Lower leg skin (tissue), 4 donors: ENCODE results near the gene NDST4. TPM values are rescaled to one million over a fixed set of nuclear protein-coding genes. Genes with fewer than 3 reads are reported as not detected.

Experiments used
- DNase-seq, 2 donors: peaks; one replicate each; pipeline ENCODE4 v3.0.0-alpha.2; 2019; ENCODE audit warnings: low spot score in 2 of 2
- H3K4me3 ChIP-seq: fragments of 200-600 bp; sonication (generic); 2 replicates; pipeline ENCODE4 v1.5.1; 2017; ENCODE audit warnings: mild to moderate bottlenecking, low read depth; ENCODE audit not compliant: poor library complexity, severe bottlenecking
- POLR2A ChIP-seq, 2 donors: fragments of 450-650 bp; IDR thresholded peaks; one replicate each; pipeline ENCODE4 v1.6.1; 2016 to 2017; ENCODE audit warnings: antibody characterized with exemption in 2 of 2, mild to moderate bottlenecking in 1 of 2, moderate library complexity in 1 of 2
- WGBS, 2 donors: methylation state at CpG; one replicate each; pipeline ENCODE4 v1.1.5; 2018; 5-methylcytosine and 5-hydroxymethylcytosine counted together
- intact Hi-C: fragments of 100-400 bp; cut with DNase I; formaldehyde crosslinking; loops from one replicate; pipeline ENCODE4 v1.15.0; 2023; ENCODE audit warnings: low total_unique reads
- total RNA-seq, 4 donors: library from RNA; depleted of rRNA; stranded (reverse); fragments of >200 nt; gene quantifications; one replicate each; pipeline ENCODE4 v1.1.0, GENCODE V29; 2016
- TF ChIP-seq, protein P1 (sequence below), 3 donors: fragments of 450-650 bp; IDR thresholded peaks; one replicate each; pipeline ENCODE4 v1.5.1; 2016; ENCODE audit warnings: antibody characterized with exemption in 3 of 3, mild to moderate bottlenecking in 3 of 3, moderate library complexity in 2 of 3

The NDST4 gene
- total RNA-seq, 4 donors from 2014 or later: not detected

DNA sequence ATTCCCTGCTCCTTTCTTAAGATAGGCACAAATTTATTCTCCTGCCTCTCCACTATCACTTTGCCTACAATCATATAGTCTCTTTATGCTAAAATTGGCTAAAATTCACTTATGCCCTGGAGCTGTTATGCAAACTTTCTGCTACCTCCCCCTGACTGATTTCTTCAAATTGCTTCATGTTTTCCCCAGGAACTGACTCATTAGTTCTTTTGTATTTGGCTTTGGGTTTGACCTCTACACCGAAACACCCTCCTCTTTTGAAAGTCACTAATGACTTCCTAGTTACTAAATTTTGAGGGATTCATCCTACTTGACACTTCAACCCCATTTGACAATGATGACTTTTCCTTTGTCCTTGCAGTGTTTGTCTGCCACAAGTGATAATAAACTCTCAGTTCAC lies 222.6 kb downstream of the NDST4 start:
- WGBS, 2 donors: 31 to 47% methylated on average over 1 of the region's 1 CpG
- intact Hi-C loops: no loop called here
- no peak overlapping the region for H3K4me3 ChIP-seq
- DNase-seq: no peak
- TF ChIP-seq, protein P1, sequence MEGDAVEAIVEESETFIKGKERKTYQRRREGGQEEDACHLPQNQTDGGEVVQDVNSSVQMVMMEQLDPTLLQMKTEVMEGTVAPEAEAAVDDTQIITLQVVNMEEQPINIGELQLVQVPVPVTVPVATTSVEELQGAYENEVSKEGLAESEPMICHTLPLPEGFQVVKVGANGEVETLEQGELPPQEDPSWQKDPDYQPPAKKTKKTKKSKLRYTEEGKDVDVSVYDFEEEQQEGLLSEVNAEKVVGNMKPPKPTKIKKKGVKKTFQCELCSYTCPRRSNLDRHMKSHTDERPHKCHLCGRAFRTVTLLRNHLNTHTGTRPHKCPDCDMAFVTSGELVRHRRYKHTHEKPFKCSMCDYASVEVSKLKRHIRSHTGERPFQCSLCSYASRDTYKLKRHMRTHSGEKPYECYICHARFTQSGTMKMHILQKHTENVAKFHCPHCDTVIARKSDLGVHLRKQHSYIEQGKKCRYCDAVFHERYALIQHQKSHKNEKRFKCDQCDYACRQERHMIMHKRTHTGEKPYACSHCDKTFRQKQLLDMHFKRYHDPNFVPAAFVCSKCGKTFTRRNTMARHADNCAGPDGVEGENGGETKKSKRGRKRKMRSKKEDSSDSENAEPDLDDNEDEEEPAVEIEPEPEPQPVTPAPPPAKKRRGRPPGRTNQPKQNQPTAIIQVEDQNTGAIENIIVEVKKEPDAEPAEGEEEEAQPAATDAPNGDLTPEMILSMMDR (IDR thresholded peaks at IDR 0.05): no peak
- no peak for TF ChIP-seq POLR2A (IDR thresholded peaks at IDR 0.05)

DNA sequence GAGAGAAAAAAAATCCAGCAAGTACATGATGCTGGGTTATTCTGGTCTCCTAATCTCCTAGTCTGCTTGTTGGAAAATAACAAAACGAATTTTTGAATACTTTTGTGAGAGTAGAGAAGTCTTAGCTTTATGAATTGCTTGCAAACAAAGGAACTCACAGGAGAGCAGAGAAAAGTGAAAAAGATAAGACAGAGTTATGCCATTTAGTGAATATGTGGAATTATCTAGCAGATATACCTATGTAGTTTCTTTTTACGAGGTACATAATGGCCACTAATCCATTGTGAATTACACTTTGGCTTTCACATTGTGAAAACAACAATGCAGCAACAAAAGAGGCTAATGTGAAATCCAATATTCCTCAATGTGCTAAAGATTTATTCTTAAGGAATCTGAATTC lies 226.7 kb downstream of the NDST4 start:
- TF ChIP-seq, protein P1 (IDR thresholded peaks at IDR 0.05): no peak
- TF ChIP-seq POLR2A (IDR thresholded peaks at IDR 0.05): no peak
- intact Hi-C loops: no loop called here
- no peak overlapping the region for H3K4me3 ChIP-seq
- DNase-seq: no peak
- WGBS, 2 donors: 72 to 74% methylated on average over 2 of the region's 2 CpGs

DNA sequence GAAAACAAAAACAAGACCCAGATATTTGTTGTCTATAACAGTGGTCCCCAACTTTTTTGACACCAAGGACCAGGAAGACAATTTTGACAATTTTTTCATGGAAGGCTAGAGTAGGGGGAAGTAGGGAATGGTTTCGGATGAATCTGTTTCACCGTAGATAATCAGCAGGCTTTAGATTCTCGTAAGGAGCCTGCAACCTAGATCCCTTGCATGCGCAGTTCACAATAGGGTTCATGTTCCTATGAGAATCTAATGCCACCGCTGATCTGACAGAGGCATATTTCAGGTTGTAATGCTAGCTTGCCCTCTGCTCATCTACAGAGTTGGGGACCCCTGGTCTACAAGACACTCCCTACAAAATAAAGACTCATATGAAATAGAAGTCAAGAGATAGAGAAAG lies 229.8 kb downstream of the NDST4 start:
- DNase-seq: no peak
- WGBS, 2 donors: 89% methylated on average over 5 of the region's 5 CpGs
- intact Hi-C loops: no loop called here
- TF ChIP-seq, protein P1 (IDR thresholded peaks at IDR 0.05): no peak
- no peak for TF ChIP-seq POLR2A (IDR thresholded peaks at IDR 0.05)
- no peak overlapping the region for H3K4me3 ChIP-seq

DNA sequence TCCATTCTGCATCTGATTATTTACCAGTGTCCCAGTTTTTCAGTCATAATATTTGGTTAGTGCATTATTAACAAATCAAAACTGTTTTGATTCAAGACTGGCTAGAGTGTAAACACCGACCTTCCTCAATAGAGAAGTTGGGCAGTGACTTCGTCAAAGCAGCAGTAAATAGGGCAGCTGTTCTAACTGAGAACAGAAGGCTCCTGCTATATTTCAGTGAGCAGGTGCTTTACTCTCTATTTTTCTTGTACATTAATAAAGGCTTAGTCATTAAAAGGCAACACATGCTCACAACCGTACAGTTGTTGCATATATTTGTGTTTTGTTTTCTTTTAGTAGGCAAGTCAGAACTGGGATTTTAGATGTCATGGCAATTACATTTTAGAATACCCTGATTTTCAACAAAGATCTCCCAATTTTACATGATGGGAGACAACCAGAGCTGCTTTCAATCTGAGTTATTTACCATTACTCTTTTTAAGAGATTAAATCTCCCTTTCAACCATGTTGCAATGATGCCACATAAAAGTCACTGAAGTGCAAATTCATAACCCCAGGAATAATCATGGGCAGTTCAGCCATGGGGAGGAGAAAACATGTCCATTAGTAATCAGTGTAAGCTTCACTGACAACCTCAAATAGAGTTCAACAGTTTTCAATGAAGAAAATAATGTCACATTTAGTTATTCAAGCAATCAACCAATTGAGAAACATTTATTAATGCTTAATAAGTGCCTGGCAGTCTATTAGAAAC lies 233.3 kb downstream of the NDST4 start:
- 71% methylated on average over 3 of the region's 3 CpGs for WGBS, 2 donors
- no peak for TF ChIP-seq POLR2A (IDR thresholded peaks at IDR 0.05)
- TF ChIP-seq, protein P1 (IDR thresholded peaks at IDR 0.05): no peak
- H3K4me3 ChIP-seq: no peak overlapping the region
- intact Hi-C loops: no loop called here
- no peak for DNase-seq

DNA sequence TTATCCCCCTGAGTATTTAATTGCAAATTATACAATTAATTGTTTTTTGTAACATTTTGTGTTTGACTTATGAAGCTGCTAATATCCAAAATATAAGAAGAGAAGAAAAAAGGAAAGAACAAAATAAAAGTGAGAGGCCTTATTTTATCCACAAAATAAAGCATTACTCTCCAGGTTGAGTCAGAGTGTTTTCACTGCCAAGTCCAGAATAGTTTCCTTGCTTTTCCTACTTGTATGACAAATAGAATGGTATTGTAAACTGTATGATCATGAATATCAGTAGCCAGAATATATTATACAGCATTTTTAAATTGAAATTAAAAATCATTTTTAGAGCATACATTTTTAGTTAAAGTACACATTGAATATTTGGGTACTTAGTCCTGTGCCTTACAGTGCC lies 237.8 kb downstream of the NDST4 start:
- no peak overlapping the region for H3K4me3 ChIP-seq
- DNase-seq: no peak
- intact Hi-C loops: no loop called here
- TF ChIP-seq, protein P1 (IDR thresholded peaks at IDR 0.05): no peak
- TF ChIP-seq POLR2A (IDR thresholded peaks at IDR 0.05): no peak

DNA sequence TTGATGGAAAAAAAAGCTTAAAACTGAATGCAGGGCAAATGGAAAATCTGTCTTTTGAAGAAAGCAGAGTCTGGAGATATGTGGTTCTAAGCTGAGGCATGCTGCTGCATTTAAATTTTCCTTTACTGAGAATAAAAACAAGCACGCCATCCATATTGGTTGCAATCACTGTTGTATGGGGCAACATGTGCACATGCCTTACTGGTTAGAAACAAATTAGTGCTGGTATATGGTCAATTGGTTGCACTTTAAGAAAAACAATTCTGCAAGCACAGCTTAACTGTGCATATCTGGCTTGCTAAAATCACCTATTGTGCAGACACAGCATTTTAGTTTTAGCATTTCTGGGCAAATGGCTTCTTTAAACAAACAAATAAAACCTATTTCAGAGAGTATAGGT lies 239.1 kb downstream of the NDST4 start:
- no peak overlapping the region for H3K4me3 ChIP-seq
- no peak for DNase-seq
- intact Hi-C loops: no loop called here
- TF ChIP-seq, protein P1 (IDR thresholded peaks at IDR 0.05): no peak
- no peak for TF ChIP-seq POLR2A (IDR thresholded peaks at IDR 0.05)
- WGBS, 2 donors: 91 to 92% methylated on average over 1 of the region's 1 CpG
